Measurements from ENCODE around the gene RPL27.

The RPL27 gene

DNA sequence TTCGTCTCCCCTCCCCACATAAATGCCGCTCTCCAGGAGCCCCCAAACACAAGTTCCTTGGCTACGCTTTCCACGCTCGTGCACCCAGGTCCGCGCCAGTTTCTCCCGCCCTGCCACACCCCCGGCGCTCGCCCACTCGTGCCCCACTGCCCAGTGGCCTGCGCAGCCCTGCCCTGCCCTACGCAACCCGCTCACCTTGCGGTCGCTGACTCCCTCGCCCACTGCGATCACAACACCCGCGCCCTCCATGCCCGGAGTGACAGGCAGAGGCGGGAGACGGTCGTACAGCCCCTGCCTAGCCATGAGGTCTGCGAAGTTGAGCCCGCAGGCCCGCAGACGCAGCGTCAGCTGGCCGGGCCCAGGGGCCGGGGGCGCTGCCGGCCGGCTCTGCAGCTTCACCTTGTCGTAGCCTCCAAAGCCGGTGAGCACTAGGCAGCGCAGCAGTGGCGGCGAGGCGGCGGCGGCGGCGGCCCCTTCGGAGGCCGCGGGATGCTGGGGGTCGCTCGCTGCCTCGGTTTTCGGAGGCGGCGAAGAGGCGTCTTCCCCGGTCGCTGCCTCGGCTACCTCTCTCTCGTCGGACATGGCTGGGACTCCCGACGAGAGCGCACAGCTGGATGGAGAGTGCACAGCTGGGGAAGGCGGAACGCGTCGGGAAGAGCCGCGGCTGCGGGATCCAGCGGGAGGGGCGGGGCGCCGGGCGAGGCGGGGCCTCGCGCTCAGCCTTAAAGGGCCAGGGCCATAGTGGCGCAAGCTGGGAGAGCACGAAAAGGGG, 23.7 kb downstream of the RPL27 start, which contains the start of gene VAT1:
TSS of gene VAT1 (minus strand) at position 645 of the 772 bp plus-strand sequence. CDS start at position 582, 63 bp downstream.
- in situ Hi-C loops (cut with MboI; ENCODE audit: low pct_unique_long_range_greater_than_20kb, low sequenced_read_pairs, unreplicated experiment): no loop called here
- TF ChIP-seq, protein P1, sequence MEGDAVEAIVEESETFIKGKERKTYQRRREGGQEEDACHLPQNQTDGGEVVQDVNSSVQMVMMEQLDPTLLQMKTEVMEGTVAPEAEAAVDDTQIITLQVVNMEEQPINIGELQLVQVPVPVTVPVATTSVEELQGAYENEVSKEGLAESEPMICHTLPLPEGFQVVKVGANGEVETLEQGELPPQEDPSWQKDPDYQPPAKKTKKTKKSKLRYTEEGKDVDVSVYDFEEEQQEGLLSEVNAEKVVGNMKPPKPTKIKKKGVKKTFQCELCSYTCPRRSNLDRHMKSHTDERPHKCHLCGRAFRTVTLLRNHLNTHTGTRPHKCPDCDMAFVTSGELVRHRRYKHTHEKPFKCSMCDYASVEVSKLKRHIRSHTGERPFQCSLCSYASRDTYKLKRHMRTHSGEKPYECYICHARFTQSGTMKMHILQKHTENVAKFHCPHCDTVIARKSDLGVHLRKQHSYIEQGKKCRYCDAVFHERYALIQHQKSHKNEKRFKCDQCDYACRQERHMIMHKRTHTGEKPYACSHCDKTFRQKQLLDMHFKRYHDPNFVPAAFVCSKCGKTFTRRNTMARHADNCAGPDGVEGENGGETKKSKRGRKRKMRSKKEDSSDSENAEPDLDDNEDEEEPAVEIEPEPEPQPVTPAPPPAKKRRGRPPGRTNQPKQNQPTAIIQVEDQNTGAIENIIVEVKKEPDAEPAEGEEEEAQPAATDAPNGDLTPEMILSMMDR (IDR thresholded peaks at IDR 0.05; ENCODE audit: extremely low read depth, insufficient read depth, missing control alignments): no peak
- peak; percentile 85 for DNase-seq (ENCODE audit: low spot score)

DNA sequence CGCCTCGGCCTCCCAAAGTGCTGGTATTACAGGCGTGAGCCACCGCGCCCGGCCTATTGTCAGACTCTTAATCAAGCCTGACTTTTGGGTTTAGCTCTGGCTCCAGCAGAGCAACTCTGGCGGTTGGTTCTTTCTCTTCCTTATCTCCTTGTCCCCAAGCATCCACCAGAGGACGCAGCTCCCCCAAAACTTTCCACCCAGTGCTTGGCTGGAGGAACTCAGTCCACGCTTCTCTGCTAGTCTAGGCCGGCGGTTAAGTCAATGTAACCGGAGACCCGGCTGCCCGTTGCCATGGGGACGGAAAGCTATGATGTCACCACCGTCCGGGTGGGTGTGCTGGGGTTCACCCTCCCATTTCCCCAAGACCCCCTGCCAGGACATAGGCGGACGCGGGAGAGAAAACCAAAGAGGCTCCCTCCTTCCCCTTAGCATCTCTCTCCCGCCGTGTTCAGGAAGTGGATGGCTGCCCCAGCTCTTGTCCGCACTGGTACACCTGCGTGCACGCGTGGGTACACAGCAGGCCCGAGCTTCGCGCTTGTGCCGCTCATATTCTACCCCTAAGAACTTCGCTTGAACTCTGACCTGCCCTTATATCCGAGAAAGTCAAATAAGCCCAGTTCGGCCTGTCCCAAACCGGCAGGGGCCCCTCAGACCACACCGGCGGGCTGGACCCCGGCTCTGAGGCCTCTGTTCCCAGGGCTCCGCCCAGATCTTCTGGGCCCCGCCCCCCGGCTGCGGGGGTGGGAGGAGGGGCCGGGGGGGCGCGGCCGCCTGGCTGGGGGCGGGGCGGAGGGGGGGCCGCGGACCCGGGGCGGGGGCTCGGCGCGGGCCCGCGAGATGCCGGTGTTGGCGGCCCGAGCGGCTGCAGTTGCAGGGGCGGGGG, 26.4 kb downstream of the RPL27 start, which contains the start of gene RND2:
TSS of gene RND2 (plus strand) at position 825 of the 883 bp plus-strand sequence. CDS start 117 bp downstream, outside the sequence.
- in situ Hi-C loops (cut with MboI; ENCODE audit: low pct_unique_long_range_greater_than_20kb, low sequenced_read_pairs, unreplicated experiment): no loop called here
- TF ChIP-seq, protein P1 (IDR thresholded peaks at IDR 0.05; ENCODE audit: extremely low read depth, insufficient read depth, missing control alignments): peak; percentile 70
- peak; percentile 95 for DNase-seq (ENCODE audit: low spot score)

DNA sequence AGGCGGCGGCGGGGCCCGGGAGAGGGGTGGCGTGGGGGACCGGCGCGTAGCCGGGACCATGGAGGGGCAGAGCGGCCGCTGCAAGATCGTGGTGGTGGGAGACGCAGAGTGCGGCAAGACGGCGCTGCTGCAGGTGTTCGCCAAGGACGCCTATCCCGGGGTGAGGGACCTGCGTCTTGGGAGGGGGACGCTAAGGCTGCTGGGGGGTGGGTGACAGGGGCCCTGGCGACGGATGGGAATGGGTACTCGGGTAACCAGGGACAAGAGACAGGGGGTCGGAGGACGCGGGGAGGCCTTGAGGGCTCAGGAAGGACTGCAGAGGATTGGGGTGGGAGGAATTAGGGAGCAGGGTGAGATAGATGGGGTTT, 27.1 kb downstream of the RPL27 start:
- TF ChIP-seq, protein P1 (IDR thresholded peaks at IDR 0.05; ENCODE audit: extremely low read depth, insufficient read depth, missing control alignments): no peak
- no peak for DNase-seq (ENCODE audit: low spot score)
- in situ Hi-C loops (cut with MboI; ENCODE audit: low pct_unique_long_range_greater_than_20kb, low sequenced_read_pairs, unreplicated experiment): no loop called here

DNA sequence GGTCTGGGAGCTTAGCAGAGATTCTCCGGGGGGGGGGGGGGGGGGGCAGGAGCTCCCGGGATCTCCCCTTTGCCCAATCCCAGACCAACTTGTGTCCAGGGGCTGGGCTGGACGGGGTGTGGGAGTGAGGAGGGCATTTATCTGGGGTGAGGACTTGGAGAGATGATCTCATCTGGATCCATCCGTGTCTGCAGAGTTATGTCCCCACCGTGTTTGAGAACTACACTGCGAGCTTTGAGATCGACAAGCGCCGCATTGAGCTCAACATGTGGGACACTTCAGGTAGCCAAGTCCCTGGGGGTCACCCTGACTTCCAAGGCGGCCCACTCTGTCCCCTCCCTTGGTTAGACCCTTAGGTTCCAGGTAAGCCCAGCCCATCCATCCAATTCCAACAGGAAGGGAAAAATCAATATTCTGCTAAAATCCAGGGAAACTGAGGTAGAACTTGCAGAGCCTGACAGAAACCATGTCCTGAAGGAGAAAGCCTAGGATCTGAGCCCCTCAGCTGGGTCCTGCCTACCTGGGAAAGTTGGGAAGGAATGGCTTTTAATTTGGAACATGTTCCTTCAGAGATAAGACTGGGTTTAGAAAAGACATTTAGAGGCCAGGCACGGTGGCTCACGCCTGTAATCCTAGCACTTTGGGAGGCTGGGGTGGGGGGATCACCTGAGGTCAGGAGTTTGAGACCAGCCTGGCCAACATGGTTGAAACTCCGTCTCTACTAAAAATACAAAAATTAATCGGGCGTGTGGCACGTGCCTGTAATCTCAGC, 27.7 kb downstream of the RPL27 start:
- DNase-seq (ENCODE audit: low spot score): no peak
- in situ Hi-C loops (cut with MboI; ENCODE audit: low pct_unique_long_range_greater_than_20kb, low sequenced_read_pairs, unreplicated experiment): no loop called here
- TF ChIP-seq, protein P1 (IDR thresholded peaks at IDR 0.05; ENCODE audit: extremely low read depth, insufficient read depth, missing control alignments): no peak

- in situ Hi-C loops (cut with MboI; ENCODE audit: low pct_unique_long_range_greater_than_20kb, low sequenced_read_pairs, unreplicated experiment): no loop called here
- DNase-seq (ENCODE audit: low spot score): no peak
- TF ChIP-seq, protein P1 (IDR thresholded peaks at IDR 0.05; ENCODE audit: extremely low read depth, insufficient read depth, missing control alignments): no peak
Measured at GRCh38 chr17:43026595-43026994, 28.4 kb downstream of the RPL27 start.

Measured in GM13977 (cell line).